Keratinocyte (primary cell): ENCODE data around the gene PGAP3. TPM values are rescaled to one million over a fixed set of nuclear protein-coding genes. Genes with fewer than 3 reads are reported as not detected.

Source experiments
- DNase-seq: peaks from one replicate; pipeline ENCODE4 v3.0.0-alpha.2; 2011; ENCODE audit warnings: low read depth, missing footprints, low spot score
- FAIRE-seq: peaks from 2 replicates; lab custom pipeline; 2011; peaks lifted over from hg19 to GRCh38; lab: Jason Lieb, UNC
- H2AFZ ChIP-seq: 2 replicates; pipeline ENCODE4 v1.6.0; 2012; ENCODE audit warnings: low read length, control low read depth, inconsistent platforms; ENCODE audit not compliant: control insufficient read depth
- H3K27ac ChIP-seq: 2 replicates; pipeline ENCODE4 v1.5.1; 2011; ENCODE audit warnings: low read length; ENCODE audit not compliant: control insufficient read depth, insufficient read depth
- H3K27me3 ChIP-seq: 3 replicates; pipeline ENCODE4 v1.6.0; 2011; ENCODE audit warnings: low read length; ENCODE audit not compliant: control insufficient read depth, insufficient read depth; ENCODE audit errors: extremely low read depth
- H3K36me3 ChIP-seq, 2 experiments: 2 replicates in 1 of 2; 3 replicates in 1 of 2; pipeline ENCODE4 v1.5.1; 2011; ENCODE audit warnings: low read length in 2 of 2, mild to moderate bottlenecking in 1 of 2; ENCODE audit not compliant: control insufficient read depth in 2 of 2, insufficient read depth in 2 of 2; ENCODE audit errors: extremely low read depth in 1 of 2
- H3K4me1 ChIP-seq: 3 replicates; pipeline ENCODE4 v1.5.1; 2011; ENCODE audit warnings: low read length; ENCODE audit not compliant: control insufficient read depth, insufficient read depth; ENCODE audit errors: extremely low read depth
- H3K4me2 ChIP-seq: 3 replicates; pipeline ENCODE4 v1.6.0; 2011; ENCODE audit warnings: low read depth, low read length; ENCODE audit not compliant: control insufficient read depth, insufficient read depth; ENCODE audit errors: extremely low read depth
- H3K4me3 ChIP-seq, 3 experiments: fragments of 200-600 bp in 1 of 3; sonication (generic) in 1 of 3; 2 replicates in 2 of 3; 3 replicates in 1 of 3; pipeline ENCODE4 v1.5.1; 2011 to 2016; ENCODE audit warnings: low read length in 3 of 3, mild to moderate bottlenecking in 3 of 3, control low read depth in 2 of 3, inconsistent platforms in 1 of 3, low read depth in 1 of 3, mixed read lengths in 1 of 3, mixed run types in 1 of 3, moderate library complexity in 1 of 3; ENCODE audit not compliant: control insufficient read depth in 2 of 3, insufficient read depth in 2 of 3; ENCODE audit errors: extremely low read depth in 1 of 3
- H3K79me2 ChIP-seq: 2 replicates; pipeline ENCODE4 v1.6.0; 2012; ENCODE audit warnings: low read length; ENCODE audit not compliant: control insufficient read depth, insufficient read depth
- H3K9ac ChIP-seq: 3 replicates; pipeline ENCODE4 v1.6.0; 2011; ENCODE audit warnings: low read length; ENCODE audit not compliant: control insufficient read depth, insufficient read depth; ENCODE audit errors: extremely low read depth
- H3K9me1 ChIP-seq: 3 replicates; pipeline ENCODE4 v1.6.0; 2011; ENCODE audit warnings: low read length; ENCODE audit not compliant: control insufficient read depth, insufficient read depth; ENCODE audit errors: extremely low read depth
- H3K9me3 ChIP-seq: 2 replicates; pipeline ENCODE4 v1.5.1; 2012; ENCODE audit warnings: low read depth, low read length; ENCODE audit not compliant: control insufficient read depth
- H4K20me1 ChIP-seq: 3 replicates; pipeline ENCODE4 v1.6.0; 2011; ENCODE audit warnings: low read length; ENCODE audit not compliant: control insufficient read depth, insufficient read depth; ENCODE audit errors: extremely low read depth
- EZH2 ChIP-seq: IDR thresholded peaks from one replicate; pipeline ENCODE4 v1.6.1; 2012; ENCODE audit warnings: inconsistent platforms, mild to moderate bottlenecking, low read length, moderate library complexity
- dilution Hi-C: fragments of 300-500 bp; cut with MboI; formaldehyde crosslinking; loops from one replicate; pipeline ENCODE4 v1.7.0; 2020; ENCODE audit warnings: low sequenced_read_pairs; ENCODE audit not compliant: extremely low pct_ligation_motif_present
- polyA plus RNA-seq, 5 experiments: library from polyadenylated mRNA; depleted of rRNA in 3 of 5; stranded (reverse) in 3 of 5; stranded (forward) in 1 of 5; unstranded in 1 of 5; fragments of >200 nt; gene quantifications; 1 replicate in 1 of 5; 2 replicates in 3 of 5; 3 replicates in 1 of 5; pipeline versions ENCODE4 v1.2.1 to v1.2.3, GENCODE V29; 2011 to 2012; ENCODE audit warnings: missing spikeins in 2 of 5, low read depth in 1 of 5, low replicate concordance in 1 of 5
- TF ChIP-seq, protein P1 (sequence below), 3 experiments: IDR thresholded peaks in 1 of 3; conservative IDR thresholded peaks in 1 of 3; optimal IDR thresholded peaks in 1 of 3; 2 replicates in 2 of 3; 3 replicates in 1 of 3; pipeline versions ENCODE3 to v1.5.1; 2011; ENCODE audit warnings: low read length in 3 of 3, mild to moderate bottlenecking in 3 of 3, moderate library complexity in 2 of 3, control low read depth in 1 of 3, inconsistent platforms in 1 of 3; ENCODE audit not compliant: insufficient read depth in 2 of 3; ENCODE audit errors: extremely low read depth in 1 of 3

PGAP3 gene
- polyA plus RNA-seq, 1 donor (not counting 4 experiments of a cell fraction or from before 2014, with no cell fraction given): 5.6 TPM

DNA sequence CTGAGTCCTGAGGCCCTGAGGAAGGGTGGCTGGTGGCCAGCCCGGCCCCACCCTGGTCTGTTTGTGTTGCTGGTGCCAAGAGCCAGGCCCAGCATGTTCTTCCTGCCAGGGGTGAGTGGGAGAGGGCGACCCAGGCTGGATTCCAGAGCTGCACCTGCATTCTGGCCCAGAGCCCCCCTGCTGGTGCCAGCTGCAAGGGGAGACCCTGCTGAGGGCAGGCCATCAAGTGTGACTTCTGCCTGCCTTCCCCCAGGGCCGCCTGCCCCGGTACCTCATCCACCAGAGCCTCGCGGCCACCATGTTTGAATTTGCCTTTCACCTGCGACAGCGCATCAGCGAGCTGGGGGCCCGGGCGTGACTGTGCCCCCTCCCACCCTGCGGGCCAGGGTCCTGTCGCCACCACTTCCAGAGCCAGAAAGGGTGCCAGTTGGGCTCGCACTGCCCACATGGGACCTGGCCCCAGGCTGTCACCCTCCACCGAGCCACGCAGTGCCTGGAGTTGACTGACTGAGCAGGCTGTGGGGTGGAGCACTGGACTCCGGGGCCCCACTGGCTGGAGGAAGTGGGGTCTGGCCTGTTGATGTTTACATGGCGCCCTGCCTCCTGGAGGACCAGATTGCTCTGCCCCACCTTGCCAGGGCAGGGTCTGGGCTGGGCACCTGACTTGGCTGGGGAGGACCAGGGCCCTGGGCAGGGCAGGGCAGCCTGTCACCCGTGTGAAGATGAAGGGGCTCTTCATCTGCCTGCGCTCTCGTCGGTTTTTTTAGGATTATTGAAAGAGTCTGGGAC, 25.1 kb downstream of the PGAP3 start:
- H3K4me2 ChIP-seq: no peak overlapping the region
- H4K20me1 ChIP-seq: no peaks in the 10 kb centered on the region
- H3K9ac ChIP-seq: no peak overlapping the region
- H3K4me3 ChIP-seq: no peak overlapping the region
- DNase-seq (no peak), FAIRE-seq (no peak)
- no peaks in the 10 kb centered on the region for H3K9me1 ChIP-seq
- H3K36me3 ChIP-seq: peaks cover 2 to 16% of the 10 kb centered on the region in 2 experiments
- no peak overlapping the region for H2AFZ ChIP-seq
- H3K9me3 ChIP-seq: no peaks in the 10 kb centered on the region
- peaks cover 20% of the 10 kb centered on the region for H3K27me3 ChIP-seq
- no peaks in the 10 kb centered on the region for H3K79me2 ChIP-seq
- dilution Hi-C loops: no loop called here
- H3K27ac ChIP-seq: no peak overlapping the region
- TF ChIP-seq, protein P1, sequence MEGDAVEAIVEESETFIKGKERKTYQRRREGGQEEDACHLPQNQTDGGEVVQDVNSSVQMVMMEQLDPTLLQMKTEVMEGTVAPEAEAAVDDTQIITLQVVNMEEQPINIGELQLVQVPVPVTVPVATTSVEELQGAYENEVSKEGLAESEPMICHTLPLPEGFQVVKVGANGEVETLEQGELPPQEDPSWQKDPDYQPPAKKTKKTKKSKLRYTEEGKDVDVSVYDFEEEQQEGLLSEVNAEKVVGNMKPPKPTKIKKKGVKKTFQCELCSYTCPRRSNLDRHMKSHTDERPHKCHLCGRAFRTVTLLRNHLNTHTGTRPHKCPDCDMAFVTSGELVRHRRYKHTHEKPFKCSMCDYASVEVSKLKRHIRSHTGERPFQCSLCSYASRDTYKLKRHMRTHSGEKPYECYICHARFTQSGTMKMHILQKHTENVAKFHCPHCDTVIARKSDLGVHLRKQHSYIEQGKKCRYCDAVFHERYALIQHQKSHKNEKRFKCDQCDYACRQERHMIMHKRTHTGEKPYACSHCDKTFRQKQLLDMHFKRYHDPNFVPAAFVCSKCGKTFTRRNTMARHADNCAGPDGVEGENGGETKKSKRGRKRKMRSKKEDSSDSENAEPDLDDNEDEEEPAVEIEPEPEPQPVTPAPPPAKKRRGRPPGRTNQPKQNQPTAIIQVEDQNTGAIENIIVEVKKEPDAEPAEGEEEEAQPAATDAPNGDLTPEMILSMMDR (optimal IDR thresholded peaks at IDR 0.05 in 1 of 3, IDR thresholded peaks at IDR 0.05 in 1 of 3, conservative IDR thresholded peaks at IDR 0.05 in 1 of 3; ENCODE audit: extremely low read depth in 1 of 3, insufficient read depth in 2 of 3, low read length in 3 of 3): no peak
- TF ChIP-seq EZH2: no peak
- peaks cover 5% of the 10 kb centered on the region for H3K4me1 ChIP-seq

DNA sequence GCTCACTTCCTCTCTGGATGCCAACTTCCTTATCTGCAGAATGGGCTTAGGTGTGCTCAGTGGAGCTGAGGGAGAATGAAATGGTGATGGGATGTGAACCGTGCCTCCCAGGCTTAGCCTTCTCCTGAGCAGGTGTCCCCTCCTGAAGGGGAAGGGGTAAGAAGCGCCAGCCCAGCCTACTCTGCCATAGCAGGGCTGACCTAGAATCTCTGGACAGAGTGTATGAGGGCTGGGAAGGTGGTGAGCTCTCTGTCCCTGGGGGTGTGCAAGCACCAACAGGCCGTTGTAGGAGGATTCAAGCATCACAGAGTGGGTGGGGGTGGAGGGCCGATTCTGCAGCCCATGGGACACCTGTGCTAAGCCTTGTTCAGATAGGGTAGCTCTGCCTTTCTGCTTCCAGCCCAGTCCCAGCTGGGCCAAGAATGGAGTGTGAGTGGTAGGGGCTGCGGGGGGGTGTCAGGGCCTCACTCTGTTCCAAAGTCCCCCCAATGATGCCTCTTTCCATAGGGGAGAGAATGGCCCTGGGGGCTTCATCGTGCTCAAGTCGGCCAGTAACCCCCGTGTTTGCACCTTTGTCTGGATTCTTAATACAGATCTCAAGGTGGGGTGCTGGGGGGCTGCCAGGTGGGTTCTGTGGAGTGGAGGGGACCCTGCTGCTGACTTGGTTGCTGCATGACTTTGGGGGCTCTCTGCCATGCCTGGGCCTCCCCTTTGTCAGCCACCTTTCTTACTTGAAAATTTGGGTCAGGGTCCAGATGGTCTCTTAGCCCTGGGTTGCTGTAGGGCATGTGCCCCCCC, 25.9 kb downstream of the PGAP3 start:
- DNase-seq (no peak), FAIRE-seq (no peak)
- no peak overlapping the region for H2AFZ ChIP-seq
- H3K27ac ChIP-seq: no peak overlapping the region
- no peaks in the 10 kb centered on the region for H4K20me1 ChIP-seq
- TF ChIP-seq, protein P1 (optimal IDR thresholded peaks at IDR 0.05 in 1 of 3, IDR thresholded peaks at IDR 0.05 in 1 of 3, conservative IDR thresholded peaks at IDR 0.05 in 1 of 3; ENCODE audit: extremely low read depth in 1 of 3, insufficient read depth in 2 of 3, low read length in 3 of 3): no peak
- TF ChIP-seq EZH2: no peak
- no peaks in the 10 kb centered on the region for H3K9me1 ChIP-seq
- peaks cover 14% of the 10 kb centered on the region for H3K27me3 ChIP-seq
- H3K79me2 ChIP-seq: no peaks in the 10 kb centered on the region
- no peaks in the 10 kb centered on the region for H3K9me3 ChIP-seq
- no peak overlapping the region for H3K4me3 ChIP-seq
- dilution Hi-C loops: no loop called here
- H3K4me2 ChIP-seq: no peak overlapping the region
- H3K9ac ChIP-seq: no peak overlapping the region
- peaks cover 6 to 16% of the 10 kb centered on the region in 2 experiments for H3K36me3 ChIP-seq
- H3K4me1 ChIP-seq: peaks cover 5% of the 10 kb centered on the region
